ENCODE measurements around the gene EMILIN3. TPM values are rescaled to one million over a fixed set of nuclear protein-coding genes. Genes with fewer than 3 reads are reported as not detected.

Gene EMILIN3
- polyA plus RNA-seq, 1 of the 3 experiments (the other 2 are of a cell fraction), result 0.02 TPM

DNA sequence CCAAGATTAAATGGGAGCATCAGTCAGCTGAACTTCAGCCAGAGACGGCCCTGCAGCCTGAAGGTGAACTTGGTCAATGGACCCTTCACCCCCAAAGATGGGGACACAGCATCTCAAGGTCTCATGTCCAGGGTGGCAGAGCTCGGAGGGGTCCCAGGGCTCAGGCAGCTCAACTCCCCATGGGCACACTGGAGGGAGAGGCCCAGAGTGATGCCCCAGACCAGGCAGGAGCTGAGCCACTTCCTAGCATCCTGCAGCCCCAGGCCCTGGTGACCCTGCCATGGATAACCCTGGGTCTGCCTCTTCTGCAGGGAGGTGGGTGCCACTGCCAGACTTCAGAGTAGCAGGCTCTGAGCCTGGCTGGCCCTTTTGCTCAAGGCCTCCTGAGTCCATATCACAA lies 27.5 kb upstream of the EMILIN3 start:
- Histone ChIP-seq H3K79me2 (ENCODE audit: insufficient read depth) (no peaks in the 10 kb centered on the region), H3K9me3 (no peaks in the 10 kb centered on the region), H3F3A (replicated peaks; ENCODE audit: insufficient read depth) (no peaks in the 10 kb centered on the region), H3K36me3 (replicated peaks in 1 of 2; ENCODE audit: control insufficient read depth in 1 of 2, insufficient read depth in 2 of 2, low read length in 1 of 2) (no peaks in the 10 kb centered on the region), H3K4me3 (ENCODE audit: low read depth in 2 of 2, low read length in 1 of 2) (no peak overlapping the region), H3K9me2 (no peaks in the 10 kb centered on the region), H3K27ac (ENCODE audit: low read depth in 2 of 2, low read length in 1 of 2) (no peak overlapping the region), H2AFZ (ENCODE audit: low read depth) (no peak overlapping the region), H3K9ac (no peak overlapping the region), H4K20me1 (ENCODE audit: insufficient read depth) (no peaks in the 10 kb centered on the region), H3K4me1 (ENCODE audit: control insufficient read depth in 1 of 2, insufficient read depth in 2 of 2, low read depth in 1 of 2, low read length in 1 of 2) (peaks cover 0 to 32% of the 10 kb centered on the region in 2 experiments; a peak in 1 of 4 replicates), H3K4me2 (no peak overlapping the region), H3K27me3 (ENCODE audit: insufficient read depth) (no peaks in the 10 kb centered on the region)
- no CpG with 5 or more reads among the region's 2 CpGs for WGBS (ENCODE audit: low lambda C conversion rate)
- ChIA-PET CTCF (interaction anchor here (0.8 to 1.9 kb wide), 2 partner anchors 17 to 221 kb away, joined by 4 to 10 read pairs; no protein-coding TSS in a partner anchor), POLR2A (no interaction called here)
- DNase-seq, result no peak
- TF ChIP-seq RAD21 (IDR thresholded peaks at IDR 0.05; ENCODE audit: low read length), result no peak
- TF ChIP-seq EZH2phosphoT487 (IDR thresholded peaks at IDR 0.05; ENCODE audit: borderline replicate concordance, low read depth), result no peak
- no peak for TF ChIP-seq FOXJ3 (CRISPR knock-in tag; IDR thresholded peaks at IDR 0.05)

- TF ChIP-seq NFIC (IDR thresholded peaks at IDR 0.05; ENCODE audit: borderline replicate concordance) (no peak), SMC3 (IDR thresholded peaks at IDR 0.05; ENCODE audit: low read depth, low read length) (no peak), RXRA (IDR thresholded peaks at IDR 0.05; ENCODE audit: borderline replicate concordance, low read depth) (no peak), MEF2A (IDR thresholded peaks at IDR 0.05; ENCODE audit: borderline replicate concordance, low read depth) (no peak), EP300 (IDR thresholded peaks at IDR 0.05; ENCODE audit: borderline replicate concordance in 1 of 2, low read depth in 1 of 2, low read length in 1 of 2) (no peak), GATA2 (CRISPR knock-in tag; IDR thresholded peaks at IDR 0.05) (no peak), FOXM1 (IDR thresholded peaks at IDR 0.05; ENCODE audit: low read depth) (no peak), JUND (IDR thresholded peaks at IDR 0.05) (no peak), RAD21 (IDR thresholded peaks at IDR 0.05; ENCODE audit: low read length) (no peak), GABPA (IDR thresholded peaks at IDR 0.05; ENCODE audit: low read depth) (no peak), CTCF (IDR thresholded peaks at IDR 0.05) (no peak), ZBTB33 (IDR thresholded peaks at IDR 0.05; ENCODE audit: borderline replicate concordance, low read depth) (no peak), REST (IDR thresholded peaks at IDR 0.05; ENCODE audit: low read depth, low read length) (no peak), MXI1 (IDR thresholded peaks at IDR 0.05; ENCODE audit: low read depth, low read length) (no peak)
- TF ChIP-seq, protein P1, sequence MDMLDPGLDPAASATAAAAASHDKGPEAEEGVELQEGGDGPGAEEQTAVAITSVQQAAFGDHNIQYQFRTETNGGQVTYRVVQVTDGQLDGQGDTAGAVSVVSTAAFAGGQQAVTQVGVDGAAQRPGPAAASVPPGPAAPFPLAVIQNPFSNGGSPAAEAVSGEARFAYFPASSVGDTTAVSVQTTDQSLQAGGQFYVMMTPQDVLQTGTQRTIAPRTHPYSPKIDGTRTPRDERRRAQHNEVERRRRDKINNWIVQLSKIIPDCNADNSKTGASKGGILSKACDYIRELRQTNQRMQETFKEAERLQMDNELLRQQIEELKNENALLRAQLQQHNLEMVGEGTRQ (IDR thresholded peaks at IDR 0.05; ENCODE audit: borderline replicate concordance, low read depth, low read length), result no peak
- TF ChIP-seq, protein P2, sequence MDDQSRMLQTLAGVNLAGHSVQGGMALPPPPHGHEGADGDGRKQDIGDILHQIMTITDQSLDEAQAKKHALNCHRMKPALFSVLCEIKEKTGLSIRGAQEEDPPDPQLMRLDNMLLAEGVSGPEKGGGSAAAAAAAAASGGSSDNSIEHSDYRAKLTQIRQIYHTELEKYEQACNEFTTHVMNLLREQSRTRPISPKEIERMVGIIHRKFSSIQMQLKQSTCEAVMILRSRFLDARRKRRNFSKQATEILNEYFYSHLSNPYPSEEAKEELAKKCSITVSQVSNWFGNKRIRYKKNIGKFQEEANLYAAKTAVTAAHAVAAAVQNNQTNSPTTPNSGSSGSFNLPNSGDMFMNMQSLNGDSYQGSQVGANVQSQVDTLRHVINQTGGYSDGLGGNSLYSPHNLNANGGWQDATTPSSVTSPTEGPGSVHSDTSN (IDR thresholded peaks at IDR 0.05), result no peak
- TF ChIP-seq, protein P3, sequence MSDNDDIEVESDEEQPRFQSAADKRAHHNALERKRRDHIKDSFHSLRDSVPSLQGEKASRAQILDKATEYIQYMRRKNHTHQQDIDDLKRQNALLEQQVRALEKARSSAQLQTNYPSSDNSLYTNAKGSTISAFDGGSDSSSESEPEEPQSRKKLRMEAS (IDR thresholded peaks at IDR 0.05; ENCODE audit: low read depth), result no peak
- no peaks in the 10 kb centered on the region for H3K79me2 ChIP-seq (ENCODE audit: insufficient read depth)
- DNase-seq, result no peak
- no peaks in the 10 kb centered on the region for H4K20me1 ChIP-seq (ENCODE audit: insufficient read depth)
- no peaks in the 10 kb centered on the region for H3K9me3 ChIP-seq
- ChIA-PET CTCF (interaction anchor here (0.8 to 1.9 kb wide), 2 partner anchors 18 to 221 kb away, joined by 4 to 10 read pairs; no protein-coding TSS in a partner anchor), POLR2A (no interaction called here)
- H3F3A ChIP-seq (replicated peaks; ENCODE audit: insufficient read depth), result no peaks in the 10 kb centered on the region
- no peak overlapping the region for H2AFZ ChIP-seq (ENCODE audit: low read depth)
- H3K9me2 ChIP-seq, result no peaks in the 10 kb centered on the region
- no peak overlapping the region for H3K9ac ChIP-seq
- H3K27ac ChIP-seq (ENCODE audit: low read depth in 2 of 2, low read length in 1 of 2), result no peak overlapping the region
- no peaks in the 10 kb centered on the region for H3K36me3 ChIP-seq (replicated peaks in 1 of 2; ENCODE audit: control insufficient read depth in 1 of 2, insufficient read depth in 2 of 2, low read length in 1 of 2)
- WGBS (ENCODE audit: low lambda C conversion rate), result 90% methylated on average over 3 of the region's 3 CpGs
- H3K27me3 ChIP-seq (ENCODE audit: insufficient read depth), result no peaks in the 10 kb centered on the region
- peaks cover 0 to 32% of the 10 kb centered on the region in 2 experiments; a peak in 1 of 4 replicates for H3K4me1 ChIP-seq (ENCODE audit: control insufficient read depth in 1 of 2, insufficient read depth in 2 of 2, low read depth in 1 of 2, low read length in 1 of 2)
- no peak overlapping the region for H3K4me3 ChIP-seq (ENCODE audit: low read depth in 2 of 2, low read length in 1 of 2)
- no peak overlapping the region for H3K4me2 ChIP-seq
Measured at GRCh38 chr20:41393705-41394066, 27.1 kb upstream of the EMILIN3 start.
